HG02571 (cell line): Measurements from ENCODE around the gene LYRM2.
"Not testable (repeated sequence)": the region's sequence is repeated elsewhere in the genome, so short reads cannot be mapped to it uniquely, and the experiment has no call there.

Experiments
- ATAC-seq: cut with Tn5 transposase; IDR thresholded peaks from one replicate; pipeline ENCODE4 v1.9.1; 2021; ENCODE audit warnings: mild to moderate bottlenecking, moderate library complexity; ENCODE audit not compliant: unreplicated experiment

LYRM2 gene

GRCh38 chr6:89649682-89650081 is 11.1 kb upstream of the LYRM2 start:
- no peak for ATAC-seq

- ATAC-seq: no peak
Observed at GRCh38 chr6:89644864-89645263, 6.3 kb upstream of the LYRM2 start.

- ATAC-seq: no peak
Observed at GRCh38 chr6:89643406-89643805, 4.9 kb upstream of the LYRM2 start.

- no peak for ATAC-seq
Observed at GRCh38 chr6:89642956-89643355, 4.4 kb upstream of the LYRM2 start.

GRCh38 chr6:89641581-89641980 is 3.0 kb upstream of the LYRM2 start:
- not testable (repeated sequence) for ATAC-seq

GRCh38 chr6:89640804-89641203 is 2.3 kb upstream of the LYRM2 start:
- no peak for ATAC-seq

- ATAC-seq: peak; percentile 4
Observed at GRCh38 chr6:89637960-89638319, 607 bp downstream of the LYRM2 start.

- not testable (repeated sequence) for ATAC-seq
Observed at GRCh38 chr6:89636412-89636811, 2.1 kb downstream of the LYRM2 start.

- no peak for ATAC-seq
Observed at GRCh38 chr6:89630488-89630887, 8.1 kb downstream of the LYRM2 start.

- ATAC-seq: no peak
Observed at GRCh38 chr6:89623749-89624148, 14.8 kb downstream of the LYRM2 start.

- ATAC-seq: no peak
Observed at GRCh38 chr6:89619567-89619966, 19.0 kb downstream of the LYRM2 start.

- ATAC-seq: no peak
Observed at GRCh38 chr6:89618026-89618425, 20.5 kb downstream of the LYRM2 start.

- ATAC-seq: no peak
Observed at GRCh38 chr6:89616531-89616930, 22.0 kb downstream of the LYRM2 start.

GRCh38 chr6:89615882-89616281 is 22.7 kb downstream of the LYRM2 start:
- no peak for ATAC-seq

GRCh38 chr6:89613790-89614189 is 24.8 kb downstream of the LYRM2 start:
- ATAC-seq: no peak

GRCh38 chr6:89612121-89612520 is 26.4 kb downstream of the LYRM2 start:
- ATAC-seq: no peak

GRCh38 chr6:89611666-89612065 is 26.9 kb downstream of the LYRM2 start:
- no peak for ATAC-seq

- no peak for ATAC-seq
Observed at GRCh38 chr6:89610149-89610642, 28.4 kb downstream of the LYRM2 start.

GRCh38 chr6:89605861-89606260 is 32.7 kb downstream of the LYRM2 start:
- ATAC-seq: no peak

GRCh38 chr6:89604653-89605052 is 33.9 kb downstream of the LYRM2 start:
- no peak for ATAC-seq

- ATAC-seq: no peak
Observed at GRCh38 chr6:89602166-89602565, 36.4 kb downstream of the LYRM2 start.

- no peak for ATAC-seq
Observed at GRCh38 chr6:89599727-89600126, 38.8 kb downstream of the LYRM2 start.

- ATAC-seq: no peak
Observed at GRCh38 chr6:89597988-89598387, 40.6 kb downstream of the LYRM2 start.

- no peak for ATAC-seq
Observed at GRCh38 chr6:89597372-89597771, 41.2 kb downstream of the LYRM2 start.
